K562 (cell line): ENCODE data around the gene SLC48A1. TPM values are rescaled to one million over a fixed set of nuclear protein-coding genes. Genes with fewer than 3 reads are reported as not detected.

Source experiments
- ARHGAP35 ChIP-seq: fragments of 450-650 bp; IDR thresholded peaks from 2 replicates; pipeline ENCODE4 v1.6.1; 2018; ENCODE audit not compliant: partially characterized antibody
- CBFA2T3 ChIP-seq: fragments of 450-650 bp; IDR thresholded peaks from 2 replicates; pipeline ENCODE4 v1.6.1; 2017
- CEBPG ChIP-seq, 3 experiments: fragments of 200-800 bp in 1 of 3; sonication (Bioruptor generic) in 1 of 3; sonication (generic) in 1 of 3; formaldehyde crosslinking in 1 of 3; IDR thresholded peaks in 2 of 3; conservative IDR thresholded peaks in 1 of 3; 2 replicates each; pipeline versions ENCODE4 v1.6.1 to v1.8.0; 2016 to 2022; ENCODE audit warnings: missing compliant biosample characterization in 2 of 3, missing genetic modification characterization in 2 of 3, mild to moderate bottlenecking in 1 of 3, missing genetic modification reagents in 1 of 3
- L3MBTL2 ChIP-seq: fragments of 450-650 bp; IDR thresholded peaks from 2 replicates; pipeline ENCODE4 v1.6.1; 2016; ENCODE audit warnings: mild to moderate bottlenecking, moderate library complexity
- LARP7 ChIP-seq: fragments of 450-650 bp; IDR thresholded peaks from 2 replicates; pipeline ENCODE4 v1.6.1; 2016
- POLR3G ChIP-seq: IDR thresholded peaks from 2 replicates; pipeline ENCODE4 v1.6.1; 2011; ENCODE audit not compliant: insufficient read length, insufficient replicate concordance; ENCODE audit errors: extremely low read depth
- ZNF41 ChIP-seq: fragments of 250-450 bp; sonication (Bioruptor Pico); conservative IDR thresholded peaks from 2 replicates; pipeline ENCODE4 v1.4.0; 2020; ENCODE audit warnings: mild to moderate bottlenecking
- polyA plus RNA-seq, 8 experiments: library from polyadenylated mRNA; depleted of rRNA in 4 of 8; stranded (reverse) in 5 of 8; unstranded in 3 of 8; fragments of >200 nt; fragmentation: Nextera tagmentation in 2 of 8; fragmentation: Illumina TruSeq in 1 of 8; extraction: Ambion mirVana in 2 of 8; extraction: Trizol in 1 of 8; gene quantifications; 2 replicates each; pipeline versions ENCODE4 v1.2.1 to v1.2.3, GENCODE V29; 2011 to 2014; ENCODE audit warnings: inconsistent platforms in 1 of 8, missing spikeins in 1 of 8
- total RNA-seq, 7 experiments: library from RNA; depleted of rRNA in 6 of 7; stranded (reverse); fragments of >200 nt in 6 of 7; fragmentation: Illumina TruSeq in 2 of 7; extraction: Trizol in 2 of 7; gene quantifications; 2 replicates each; pipeline versions ENCODE4 v1.2.1 to v1.2.3, GENCODE V29; 2011 to 2021; ENCODE audit warnings: low replicate concordance in 1 of 7
- TF ChIP-seq, protein P1 (sequence below): fragments of 450-650 bp; formaldehyde crosslinking; IDR thresholded peaks from 2 replicates; pipeline ENCODE4 v1.4.0; 2022; ENCODE audit warnings: mild to moderate bottlenecking, moderate library complexity
- TF ChIP-seq, protein P2 (sequence below): fragments of 150-350 bp; conservative IDR thresholded peaks from 2 replicates; pipeline ENCODE4 v1.6.1; 2014; ENCODE audit warnings: low read length
- TF ChIP-seq, protein P3 (sequence below): sonication (generic); formaldehyde crosslinking; IDR thresholded peaks from 2 replicates; pipeline ENCODE4 v1.8.0; 2022; ENCODE audit warnings: mild to moderate bottlenecking, missing genetic modification reagents
- TF ChIP-seq, protein P4 (sequence below): fragments of 450-650 bp; conservative IDR thresholded peaks from 2 replicates; pipeline ENCODE4 v1.6.1; 2016; ENCODE audit warnings: missing genetic modification characterization, low read depth, mild to moderate bottlenecking, missing compliant biosample characterization, moderate library complexity
- TF ChIP-seq, protein P5 (sequence below): fragments of 450-650 bp; formaldehyde crosslinking; IDR thresholded peaks from 2 replicates; pipeline ENCODE4 v1.4.0; 2022; ENCODE audit warnings: missing genetic modification characterization

SLC48A1 gene
- total and polyA plus RNA-seq, 9 of the 15 experiments (the other 6 are each of a cell fraction or from before 2014, with no cell fraction given), result 10.7 to 37.5 (median 18.7) TPM

DNA sequence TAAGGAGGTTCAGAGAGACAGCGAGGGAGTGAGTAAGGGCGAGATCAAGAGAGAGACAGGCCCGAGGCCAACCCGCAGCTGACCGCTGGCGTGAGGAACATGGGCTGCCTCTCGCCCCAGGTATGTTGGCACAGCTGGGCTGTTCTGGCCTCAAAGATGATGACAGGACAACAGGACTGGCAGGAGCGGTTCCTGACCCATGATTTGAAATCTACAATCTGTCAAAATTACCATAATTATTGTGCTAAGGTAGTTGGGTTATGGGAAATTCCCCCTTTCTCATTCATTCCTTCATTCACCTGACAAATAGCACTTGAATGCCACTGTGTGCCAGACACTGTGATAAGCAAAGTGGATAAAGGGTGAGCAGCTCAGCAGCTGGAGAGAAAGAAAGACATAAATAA lies 42.7 kb upstream of the SLC48A1 start (continued):
- TF ChIP-seq POLR3G (no peak), L3MBTL2 (no peak), ARHGAP35 (no peak), CBFA2T3 (0 out of 2 replicates have a peak, but pooled peaks have one; percentile 4), LARP7 (no peak), ZNF41 (CRISPR knock-in tag) (no peak), CEBPG (CRISPR knock-in tag; IDR thresholded peaks at IDR 0.05) (no peak), CEBPG (tag; conservative IDR thresholded peaks at IDR 0.05 in 1 of 2, IDR thresholded peaks at IDR 0.05 in 1 of 2) (no peak)
- TF ChIP-seq, protein P1, sequence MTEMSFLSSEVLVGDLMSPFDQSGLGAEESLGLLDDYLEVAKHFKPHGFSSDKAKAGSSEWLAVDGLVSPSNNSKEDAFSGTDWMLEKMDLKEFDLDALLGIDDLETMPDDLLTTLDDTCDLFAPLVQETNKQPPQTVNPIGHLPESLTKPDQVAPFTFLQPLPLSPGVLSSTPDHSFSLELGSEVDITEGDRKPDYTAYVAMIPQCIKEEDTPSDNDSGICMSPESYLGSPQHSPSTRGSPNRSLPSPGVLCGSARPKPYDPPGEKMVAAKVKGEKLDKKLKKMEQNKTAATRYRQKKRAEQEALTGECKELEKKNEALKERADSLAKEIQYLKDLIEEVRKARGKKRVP (CRISPR knock-in tag), result no peak
- TF ChIP-seq, protein P2, sequence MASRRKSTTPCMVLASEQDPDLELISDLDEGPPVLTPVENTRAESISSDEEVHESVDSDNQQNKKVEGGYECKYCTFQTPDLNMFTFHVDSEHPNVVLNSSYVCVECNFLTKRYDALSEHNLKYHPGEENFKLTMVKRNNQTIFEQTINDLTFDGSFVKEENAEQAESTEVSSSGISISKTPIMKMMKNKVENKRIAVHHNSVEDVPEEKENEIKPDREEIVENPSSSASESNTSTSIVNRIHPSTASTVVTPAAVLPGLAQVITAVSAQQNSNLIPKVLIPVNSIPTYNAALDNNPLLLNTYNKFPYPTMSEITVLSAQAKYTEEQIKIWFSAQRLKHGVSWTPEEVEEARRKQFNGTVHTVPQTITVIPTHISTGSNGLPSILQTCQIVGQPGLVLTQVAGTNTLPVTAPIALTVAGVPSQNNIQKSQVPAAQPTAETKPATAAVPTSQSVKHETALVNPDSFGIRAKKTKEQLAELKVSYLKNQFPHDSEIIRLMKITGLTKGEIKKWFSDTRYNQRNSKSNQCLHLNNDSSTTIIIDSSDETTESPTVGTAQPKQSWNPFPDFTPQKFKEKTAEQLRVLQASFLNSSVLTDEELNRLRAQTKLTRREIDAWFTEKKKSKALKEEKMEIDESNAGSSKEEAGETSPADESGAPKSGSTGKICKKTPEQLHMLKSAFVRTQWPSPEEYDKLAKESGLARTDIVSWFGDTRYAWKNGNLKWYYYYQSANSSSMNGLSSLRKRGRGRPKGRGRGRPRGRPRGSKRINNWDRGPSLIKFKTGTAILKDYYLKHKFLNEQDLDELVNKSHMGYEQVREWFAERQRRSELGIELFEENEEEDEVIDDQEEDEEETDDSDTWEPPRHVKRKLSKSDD, result no peak
- TF ChIP-seq, protein P3, sequence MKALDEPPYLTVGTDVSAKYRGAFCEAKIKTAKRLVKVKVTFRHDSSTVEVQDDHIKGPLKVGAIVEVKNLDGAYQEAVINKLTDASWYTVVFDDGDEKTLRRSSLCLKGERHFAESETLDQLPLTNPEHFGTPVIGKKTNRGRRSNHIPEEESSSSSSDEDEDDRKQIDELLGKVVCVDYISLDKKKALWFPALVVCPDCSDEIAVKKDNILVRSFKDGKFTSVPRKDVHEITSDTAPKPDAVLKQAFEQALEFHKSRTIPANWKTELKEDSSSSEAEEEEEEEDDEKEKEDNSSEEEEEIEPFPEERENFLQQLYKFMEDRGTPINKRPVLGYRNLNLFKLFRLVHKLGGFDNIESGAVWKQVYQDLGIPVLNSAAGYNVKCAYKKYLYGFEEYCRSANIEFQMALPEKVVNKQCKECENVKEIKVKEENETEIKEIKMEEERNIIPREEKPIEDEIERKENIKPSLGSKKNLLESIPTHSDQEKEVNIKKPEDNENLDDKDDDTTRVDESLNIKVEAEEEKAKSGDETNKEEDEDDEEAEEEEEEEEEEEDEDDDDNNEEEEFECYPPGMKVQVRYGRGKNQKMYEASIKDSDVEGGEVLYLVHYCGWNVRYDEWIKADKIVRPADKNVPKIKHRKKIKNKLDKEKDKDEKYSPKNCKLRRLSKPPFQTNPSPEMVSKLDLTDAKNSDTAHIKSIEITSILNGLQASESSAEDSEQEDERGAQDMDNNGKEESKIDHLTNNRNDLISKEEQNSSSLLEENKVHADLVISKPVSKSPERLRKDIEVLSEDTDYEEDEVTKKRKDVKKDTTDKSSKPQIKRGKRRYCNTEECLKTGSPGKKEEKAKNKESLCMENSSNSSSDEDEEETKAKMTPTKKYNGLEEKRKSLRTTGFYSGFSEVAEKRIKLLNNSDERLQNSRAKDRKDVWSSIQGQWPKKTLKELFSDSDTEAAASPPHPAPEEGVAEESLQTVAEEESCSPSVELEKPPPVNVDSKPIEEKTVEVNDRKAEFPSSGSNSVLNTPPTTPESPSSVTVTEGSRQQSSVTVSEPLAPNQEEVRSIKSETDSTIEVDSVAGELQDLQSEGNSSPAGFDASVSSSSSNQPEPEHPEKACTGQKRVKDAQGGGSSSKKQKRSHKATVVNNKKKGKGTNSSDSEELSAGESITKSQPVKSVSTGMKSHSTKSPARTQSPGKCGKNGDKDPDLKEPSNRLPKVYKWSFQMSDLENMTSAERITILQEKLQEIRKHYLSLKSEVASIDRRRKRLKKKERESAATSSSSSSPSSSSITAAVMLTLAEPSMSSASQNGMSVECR (CRISPR knock-in tag), result no peak
- TF ChIP-seq, protein P4, sequence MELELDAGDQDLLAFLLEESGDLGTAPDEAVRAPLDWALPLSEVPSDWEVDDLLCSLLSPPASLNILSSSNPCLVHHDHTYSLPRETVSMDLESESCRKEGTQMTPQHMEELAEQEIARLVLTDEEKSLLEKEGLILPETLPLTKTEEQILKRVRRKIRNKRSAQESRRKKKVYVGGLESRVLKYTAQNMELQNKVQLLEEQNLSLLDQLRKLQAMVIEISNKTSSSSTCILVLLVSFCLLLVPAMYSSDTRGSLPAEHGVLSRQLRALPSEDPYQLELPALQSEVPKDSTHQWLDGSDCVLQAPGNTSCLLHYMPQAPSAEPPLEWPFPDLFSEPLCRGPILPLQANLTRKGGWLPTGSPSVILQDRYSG (tag), result no peak
- TF ChIP-seq, protein P5, sequence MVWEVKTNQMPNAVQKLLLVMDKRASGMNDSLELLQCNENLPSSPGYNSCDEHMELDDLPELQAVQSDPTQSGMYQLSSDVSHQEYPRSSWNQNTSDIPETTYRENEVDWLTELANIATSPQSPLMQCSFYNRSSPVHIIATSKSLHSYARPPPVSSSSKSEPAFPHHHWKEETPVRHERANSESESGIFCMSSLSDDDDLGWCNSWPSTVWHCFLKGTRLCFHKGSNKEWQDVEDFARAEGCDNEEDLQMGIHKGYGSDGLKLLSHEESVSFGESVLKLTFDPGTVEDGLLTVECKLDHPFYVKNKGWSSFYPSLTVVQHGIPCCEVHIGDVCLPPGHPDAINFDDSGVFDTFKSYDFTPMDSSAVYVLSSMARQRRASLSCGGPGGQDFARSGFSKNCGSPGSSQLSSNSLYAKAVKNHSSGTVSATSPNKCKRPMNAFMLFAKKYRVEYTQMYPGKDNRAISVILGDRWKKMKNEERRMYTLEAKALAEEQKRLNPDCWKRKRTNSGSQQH (CRISPR knock-in tag), result no peak
- TF ChIP-seq, all 486 proteins: peak for 3
